ENCODE results near the gene CARD19. TPM values are rescaled to one million over a fixed set of nuclear protein-coding genes. Genes with fewer than 3 reads are reported as not detected.

Gene CARD19
- total RNA-seq, 1 experiment from 2014 or later: 139 TPM

DNA sequence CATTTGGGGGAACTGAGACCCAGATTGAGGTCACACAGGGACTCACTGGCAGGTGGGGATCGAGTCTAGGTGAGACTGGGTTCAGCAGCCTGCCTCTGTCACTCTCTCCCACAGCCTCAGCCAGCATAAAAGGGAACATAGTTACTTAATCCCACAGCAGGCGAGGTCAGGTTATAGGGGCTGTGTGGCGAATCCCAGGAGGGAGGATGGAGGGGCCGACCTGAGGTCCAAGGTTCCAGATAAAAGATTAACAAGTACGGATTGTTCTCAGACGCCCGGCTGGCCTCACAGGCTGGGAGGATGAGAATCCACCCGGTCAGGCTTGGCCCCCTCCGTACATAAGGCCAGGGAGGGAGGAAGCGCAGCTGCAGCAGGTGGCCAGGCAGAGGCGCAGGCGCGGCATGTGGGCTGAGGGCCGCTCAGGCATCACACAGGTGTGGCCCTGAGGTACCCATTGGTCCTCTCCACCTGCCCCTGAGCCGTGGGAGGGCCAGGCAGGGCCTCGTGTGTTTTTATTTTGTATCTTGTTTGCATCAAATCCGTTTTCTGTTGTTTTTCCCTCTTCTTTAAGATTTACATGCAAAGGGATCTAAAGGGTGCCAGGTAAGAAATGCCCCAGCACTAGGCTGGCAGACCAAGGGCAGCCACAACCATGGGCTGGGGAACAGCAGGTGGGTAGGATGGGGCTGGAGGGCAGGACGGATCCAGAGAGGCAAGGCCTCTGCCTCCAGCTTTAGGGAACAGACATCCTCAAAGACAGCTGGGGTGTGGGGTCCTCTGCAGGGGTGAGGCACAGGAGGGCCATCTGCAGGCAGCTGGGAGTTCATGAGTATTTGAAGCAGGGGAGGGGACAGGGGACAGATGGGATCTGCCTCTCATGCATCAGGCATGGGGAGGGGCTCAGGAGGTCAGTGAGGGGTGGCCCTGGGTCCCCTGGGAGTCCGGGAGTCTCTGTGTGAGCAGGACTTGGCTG lies 33.9 kb upstream of the CARD19 start:
- no peak for DNase-seq (ENCODE audit: low read depth)

DNA sequence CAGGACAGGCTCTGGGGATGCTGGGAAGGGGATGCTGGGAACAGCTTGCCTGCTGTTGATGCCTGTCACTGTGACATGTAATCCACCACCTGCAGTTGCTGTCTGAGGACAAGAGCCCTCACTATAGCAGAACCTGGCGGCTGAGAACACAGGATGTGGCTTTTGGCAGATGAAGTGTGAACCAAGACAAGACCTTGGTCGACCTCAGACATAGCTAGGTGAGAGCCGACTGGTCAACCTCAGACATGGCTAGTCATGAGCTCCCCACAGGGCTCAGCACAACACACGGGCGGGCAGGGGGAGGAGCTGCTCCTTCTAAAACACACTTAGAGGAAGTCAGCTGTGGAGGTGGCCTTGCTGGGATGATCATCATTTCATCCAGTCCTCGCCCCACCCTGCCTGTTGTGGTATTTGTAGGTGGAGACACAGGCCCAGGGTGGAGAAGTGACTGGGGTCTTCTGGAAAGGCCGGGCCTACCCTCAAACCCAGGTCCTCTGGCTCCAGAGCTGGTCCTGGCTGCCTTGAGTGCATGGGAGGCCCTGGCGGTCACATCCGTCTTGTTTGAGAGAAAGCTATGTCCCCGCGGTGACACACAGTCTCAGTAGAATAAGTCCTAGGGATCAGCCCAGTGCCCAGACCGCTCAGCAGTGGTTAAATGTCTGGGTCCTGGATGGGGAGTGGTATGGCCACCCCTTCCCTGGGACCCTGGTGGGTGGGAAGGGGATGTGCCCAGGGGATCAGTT lies 31.5 kb upstream of the CARD19 start:
- peak; percentile 65 for DNase-seq (ENCODE audit: low read depth)

DNA sequence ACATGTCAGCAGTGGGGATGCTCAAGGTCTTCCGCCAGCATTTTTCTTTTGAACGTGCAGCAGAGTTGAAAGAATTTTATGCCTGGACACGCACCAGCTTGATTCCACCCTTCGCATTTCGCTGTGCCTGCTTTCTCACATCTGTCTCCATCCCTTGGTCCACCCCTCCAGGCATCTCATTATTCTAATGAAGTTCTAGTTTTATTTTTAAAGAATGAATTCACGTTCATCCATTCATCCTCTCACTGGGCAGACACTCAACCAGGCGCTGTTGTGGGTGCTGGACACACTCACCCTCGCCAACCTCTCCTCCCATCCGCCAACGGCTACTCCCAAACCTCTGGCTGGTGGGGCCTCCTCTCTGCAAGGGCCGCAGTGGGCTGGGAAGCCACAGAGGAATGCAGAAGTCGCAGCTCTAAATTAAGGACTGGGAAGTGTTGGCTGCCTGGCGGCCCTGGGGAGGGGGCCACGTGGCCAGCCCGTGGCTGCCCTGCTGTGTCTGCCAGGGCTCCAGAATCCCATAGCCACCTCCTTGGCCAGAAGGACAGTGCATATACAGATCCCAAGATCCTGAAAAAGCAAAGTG lies 30.8 kb upstream of the CARD19 start:
- DNase-seq (ENCODE audit: low read depth): no peak

DNA sequence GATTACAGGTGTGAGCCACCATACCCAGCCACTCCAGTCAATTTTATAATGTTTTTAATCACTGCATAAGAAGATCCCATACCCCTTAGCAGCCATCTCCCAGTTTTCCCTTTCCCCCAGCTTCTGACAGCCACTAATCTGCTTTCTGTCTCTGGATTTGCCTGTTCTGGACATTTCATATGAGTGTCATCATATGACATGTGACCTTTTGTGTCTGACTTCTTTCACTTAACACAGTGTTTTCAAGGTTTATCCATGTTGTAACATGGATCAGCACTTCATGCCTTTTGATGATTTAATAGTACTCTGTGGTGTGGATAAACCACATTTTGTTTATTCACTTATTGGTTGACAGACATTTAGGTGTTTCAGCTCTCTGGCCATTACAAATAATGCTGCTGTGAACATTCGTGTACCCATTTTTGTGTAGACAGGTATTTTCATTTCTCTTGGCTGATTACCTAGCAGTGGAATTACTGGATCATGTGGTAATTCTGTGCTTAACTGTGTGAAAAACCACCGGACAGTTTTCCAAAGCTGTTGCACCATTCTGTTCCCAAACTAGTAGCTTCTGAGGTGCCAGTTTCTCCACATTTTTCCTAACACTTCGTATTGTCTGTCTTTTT lies 28.9 kb upstream of the CARD19 start:
- no peak for DNase-seq (ENCODE audit: low read depth)

DNA sequence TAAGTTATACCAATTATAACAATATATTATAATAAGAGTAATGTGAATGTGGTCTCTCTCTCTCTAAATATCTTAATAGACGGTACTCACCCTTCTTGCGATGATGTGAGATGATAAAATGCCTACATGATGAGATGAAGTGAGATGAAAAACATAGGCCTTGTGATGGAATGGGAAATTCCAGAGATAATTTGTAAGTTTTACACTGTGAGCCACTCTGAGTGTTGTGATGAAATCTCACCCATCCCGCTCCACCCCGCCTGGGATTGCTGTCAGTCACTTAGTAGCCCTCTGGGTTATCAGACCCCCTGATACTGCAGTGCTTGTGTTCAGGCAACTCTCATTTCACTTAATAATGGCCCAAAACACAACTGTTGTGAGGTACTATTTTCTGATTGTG lies 27.1 kb upstream of the CARD19 start:
- DNase-seq (ENCODE audit: low read depth): no peak

DNA sequence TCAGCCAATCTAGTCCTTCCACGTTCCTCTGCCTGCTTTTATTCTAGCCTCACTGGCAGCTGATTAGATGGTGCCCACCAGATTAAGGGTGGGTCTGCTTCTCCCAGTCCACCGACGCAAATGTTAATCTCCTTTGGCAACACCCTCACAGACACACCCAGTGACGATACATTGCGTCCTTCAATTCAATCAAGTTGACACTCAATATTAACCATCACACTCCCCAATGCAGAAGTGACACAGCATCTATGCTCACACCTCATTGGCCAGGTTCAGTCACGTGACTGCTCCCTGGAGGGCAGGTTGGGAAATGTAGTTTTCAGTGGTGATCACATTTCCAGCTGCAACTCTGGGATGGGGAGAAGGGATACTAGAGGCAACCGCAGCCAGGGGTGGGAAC lies 24.6 kb upstream of the CARD19 start:
- peak; percentile 35 for DNase-seq (ENCODE audit: low read depth)

DNA sequence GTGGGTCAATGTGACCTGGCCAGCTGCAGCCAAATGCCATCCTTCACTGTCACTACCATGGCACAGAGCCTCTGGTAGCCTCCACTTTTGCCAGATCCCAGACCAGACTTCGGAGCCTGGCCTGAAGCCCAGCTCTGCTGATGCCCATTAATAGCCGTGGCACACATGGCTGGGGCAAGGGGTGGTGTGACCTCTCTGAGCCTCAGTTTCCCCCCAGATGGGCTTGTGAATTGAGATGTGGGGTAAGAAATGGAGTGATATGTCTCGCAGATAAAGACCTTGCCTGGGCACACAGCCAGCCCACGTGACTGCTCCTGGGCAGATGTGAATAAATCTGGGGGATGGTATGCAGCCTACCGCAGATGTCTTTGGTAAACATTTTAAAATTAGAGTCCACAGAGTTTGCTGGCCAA lies 23.6 kb upstream of the CARD19 start:
- DNase-seq (ENCODE audit: low read depth): no peak

DNA sequence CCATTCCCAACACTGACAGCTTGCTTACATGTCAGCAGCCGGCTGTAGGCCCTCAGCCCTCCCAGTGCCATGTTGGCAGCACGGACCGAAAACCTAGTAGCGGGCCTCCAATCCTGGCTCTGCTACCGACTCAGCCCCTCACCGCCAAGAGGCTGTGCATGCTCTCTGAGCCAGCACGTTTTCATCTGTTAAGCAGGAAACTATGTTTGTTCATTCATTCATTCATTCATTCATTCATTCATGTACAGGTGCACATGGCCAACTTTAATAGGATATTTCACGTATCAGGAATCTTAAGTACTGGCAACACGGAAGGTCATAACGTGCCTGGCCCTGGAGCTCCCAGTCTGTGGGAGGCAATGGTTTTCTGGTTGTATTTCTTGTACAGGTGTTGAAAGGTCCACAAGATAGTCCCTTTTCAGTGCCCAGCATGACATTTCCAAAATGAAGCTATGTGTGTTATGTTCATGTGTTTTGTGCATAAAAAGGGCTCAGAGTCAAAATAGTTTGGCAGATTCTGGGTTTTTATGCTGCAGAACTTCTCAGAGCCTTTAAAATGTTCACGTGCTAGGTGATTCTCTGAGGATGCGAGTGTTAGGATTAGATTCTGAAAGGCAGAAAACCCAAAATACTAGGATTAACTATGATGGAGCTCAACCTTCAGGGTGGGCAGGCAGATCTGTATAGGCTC lies 19.8 kb upstream of the CARD19 start:
- DNase-seq (ENCODE audit: low read depth): no peak

DNA sequence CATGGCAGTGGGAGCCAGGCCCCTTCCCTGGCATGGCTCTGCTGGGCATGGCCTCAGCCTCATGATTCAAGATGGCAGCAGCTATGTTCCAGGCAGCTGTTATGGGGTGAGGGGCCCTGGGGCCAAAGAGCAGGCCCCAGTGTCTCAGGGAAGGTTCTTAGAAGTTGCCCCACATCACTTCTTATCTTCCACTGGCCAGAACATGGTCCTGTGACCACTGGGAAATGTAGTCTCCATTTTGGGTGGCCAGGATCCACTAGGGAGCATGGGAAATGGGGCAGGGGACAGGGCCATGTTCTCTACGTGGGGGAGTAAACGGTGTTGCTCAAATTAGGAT lies 19.3 kb upstream of the CARD19 start:
- DNase-seq (ENCODE audit: low read depth): no peak

DNA sequence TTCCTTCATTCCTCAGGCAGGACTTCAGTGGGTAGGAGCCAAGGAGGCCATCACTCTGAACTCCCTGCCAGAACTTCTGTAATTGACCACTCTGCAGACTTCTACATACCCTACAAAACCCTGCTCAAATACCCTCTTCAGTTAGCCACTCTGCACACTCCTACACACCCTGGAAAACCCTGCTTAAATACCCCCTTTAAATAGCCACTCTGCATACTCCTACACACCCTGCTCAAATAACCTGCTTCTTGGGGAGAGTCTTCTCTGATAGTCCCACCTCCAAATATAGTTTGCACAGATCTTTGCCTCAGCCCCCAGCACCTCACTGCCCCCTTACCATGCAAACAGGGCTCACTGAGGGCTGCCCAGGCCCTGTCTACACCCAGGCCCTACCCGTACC lies 18.6 kb upstream of the CARD19 start:
- DNase-seq (ENCODE audit: low read depth): no peak

DNA sequence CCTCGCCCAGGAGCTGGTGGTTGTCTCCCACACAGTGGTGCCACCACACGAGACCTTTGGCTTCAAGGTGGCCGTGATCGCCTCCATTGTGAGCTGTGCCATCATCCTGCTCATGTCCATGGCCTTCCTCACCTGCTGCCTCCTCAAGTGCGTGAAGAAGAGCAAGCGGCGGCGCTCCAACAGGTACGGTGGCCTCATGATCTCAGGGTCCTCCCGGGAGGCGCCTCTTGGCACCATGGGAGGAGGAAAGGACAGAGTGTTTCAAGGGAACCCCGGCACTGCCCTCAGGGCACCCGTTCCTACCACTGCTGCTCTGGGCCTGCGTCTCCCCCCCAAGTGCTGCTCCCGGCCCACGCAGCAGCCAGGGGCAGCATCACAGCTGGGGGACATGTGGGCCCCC lies 18.2 kb upstream of the CARD19 start:
- DNase-seq (ENCODE audit: low read depth): no peak

DNA sequence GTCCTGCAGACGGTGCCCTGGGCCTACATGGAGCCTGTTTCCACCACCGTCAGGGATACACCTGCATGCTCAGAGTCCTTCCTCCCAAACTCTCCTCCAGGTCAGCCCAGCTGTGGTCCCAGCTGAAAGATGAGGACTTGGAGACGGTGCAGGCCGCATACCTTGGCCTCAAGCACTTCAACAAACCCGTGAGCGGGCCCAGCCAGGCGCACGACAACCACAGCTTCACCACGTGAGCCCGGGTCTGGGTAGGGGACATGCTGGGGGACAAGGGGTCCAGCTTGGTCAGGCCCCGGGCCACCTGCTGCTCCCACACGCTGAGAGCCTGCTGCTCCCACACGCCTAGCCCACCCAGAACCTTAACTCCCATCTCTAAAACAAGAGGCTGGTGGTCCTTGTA lies 16.6 kb upstream of the CARD19 start:
- no peak for DNase-seq (ENCODE audit: low read depth)

DNA sequence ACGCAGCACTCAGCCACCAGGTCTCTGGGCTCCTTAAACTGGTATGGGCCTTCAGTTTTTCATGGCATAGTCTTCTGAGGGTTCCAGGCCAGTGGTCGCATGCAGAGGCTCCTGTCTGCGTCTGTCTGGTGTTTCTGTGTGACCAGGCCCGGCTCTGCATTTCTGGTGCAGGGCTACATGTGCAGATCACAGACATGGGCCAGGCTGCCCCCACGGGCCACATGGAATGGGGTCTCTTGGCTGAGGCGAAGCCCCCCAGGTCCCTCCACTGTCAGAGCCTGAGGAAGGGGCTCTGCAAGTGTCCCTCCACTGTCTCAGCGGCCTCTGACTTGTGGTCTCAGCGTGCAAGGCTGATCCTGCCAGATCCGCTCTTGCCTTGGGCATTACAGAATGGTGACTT lies 15.6 kb upstream of the CARD19 start:
- DNase-seq (ENCODE audit: low read depth): no peak

DNA sequence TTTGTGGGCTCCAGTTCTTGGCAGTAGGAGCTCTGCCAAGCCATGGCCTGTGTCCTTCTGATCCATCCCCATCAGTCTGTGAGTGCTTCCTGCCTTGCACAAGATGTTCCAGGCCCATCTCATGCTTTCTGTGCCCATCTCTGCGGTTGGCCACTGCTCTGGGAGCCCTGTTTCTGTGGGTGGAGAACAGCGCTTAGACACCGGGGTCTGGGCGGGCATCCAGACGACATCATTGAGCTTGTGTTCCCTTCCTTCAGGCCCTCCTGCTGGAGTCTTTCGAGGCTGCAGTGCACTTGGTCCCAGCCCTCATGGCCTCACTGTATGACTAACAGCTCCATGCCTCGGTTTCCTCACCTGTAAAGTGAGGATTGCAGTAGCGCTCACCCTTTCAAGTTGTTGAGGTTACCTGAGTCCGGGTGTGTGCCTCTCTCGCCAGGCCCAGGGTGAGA lies 14.9 kb upstream of the CARD19 start:
- DNase-seq (ENCODE audit: low read depth): no peak

DNA sequence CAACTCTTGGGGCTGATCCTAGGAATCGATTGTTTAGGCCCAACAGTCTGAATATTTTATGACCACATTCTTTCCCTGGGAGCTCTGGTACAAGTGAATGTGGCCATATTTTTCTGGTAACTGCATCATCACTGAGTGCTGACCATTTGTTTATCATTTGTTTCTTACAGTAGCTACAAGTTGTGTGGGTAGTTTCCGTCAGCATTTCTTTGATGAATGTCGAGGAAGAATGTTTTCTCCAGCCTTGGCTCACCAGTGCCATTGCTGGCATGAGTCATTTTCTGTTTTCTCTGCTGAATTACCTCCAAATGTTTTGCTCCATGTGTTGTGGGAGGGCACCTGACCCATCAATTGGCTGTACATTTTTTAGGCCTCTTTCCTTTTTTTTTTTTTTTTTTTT lies 14.1 kb upstream of the CARD19 start:
- no peak for DNase-seq (ENCODE audit: low read depth)

DNA sequence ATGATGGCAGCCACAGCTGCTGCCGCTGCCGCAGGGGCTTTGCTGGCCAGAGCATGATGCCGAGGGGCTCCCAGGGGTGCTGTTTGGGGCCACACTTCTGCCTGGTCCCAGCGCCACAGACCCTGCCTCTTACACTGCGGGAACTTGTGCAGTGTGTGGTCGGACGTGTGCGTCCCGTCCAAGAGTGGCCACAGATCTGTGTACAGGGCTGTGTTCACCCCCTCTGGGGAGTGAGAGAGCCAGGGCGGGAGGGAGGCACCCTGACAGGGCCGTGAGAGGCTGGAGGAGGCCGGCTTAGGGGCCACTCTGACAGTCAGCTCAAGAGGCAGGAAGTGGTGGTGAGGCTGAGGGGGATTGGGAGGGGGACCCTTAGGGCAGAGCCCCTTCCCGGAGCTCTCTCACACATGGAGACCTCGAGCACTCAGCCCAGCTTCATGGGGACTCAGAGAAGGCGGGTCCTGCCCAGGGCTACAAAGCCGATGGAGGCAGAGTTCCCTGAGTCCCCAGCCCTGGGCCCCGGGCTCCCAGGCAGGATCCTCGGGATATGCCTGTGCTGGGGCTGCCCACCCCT lies 13.1 kb upstream of the CARD19 start:
- no peak for DNase-seq (ENCODE audit: low read depth)

DNA sequence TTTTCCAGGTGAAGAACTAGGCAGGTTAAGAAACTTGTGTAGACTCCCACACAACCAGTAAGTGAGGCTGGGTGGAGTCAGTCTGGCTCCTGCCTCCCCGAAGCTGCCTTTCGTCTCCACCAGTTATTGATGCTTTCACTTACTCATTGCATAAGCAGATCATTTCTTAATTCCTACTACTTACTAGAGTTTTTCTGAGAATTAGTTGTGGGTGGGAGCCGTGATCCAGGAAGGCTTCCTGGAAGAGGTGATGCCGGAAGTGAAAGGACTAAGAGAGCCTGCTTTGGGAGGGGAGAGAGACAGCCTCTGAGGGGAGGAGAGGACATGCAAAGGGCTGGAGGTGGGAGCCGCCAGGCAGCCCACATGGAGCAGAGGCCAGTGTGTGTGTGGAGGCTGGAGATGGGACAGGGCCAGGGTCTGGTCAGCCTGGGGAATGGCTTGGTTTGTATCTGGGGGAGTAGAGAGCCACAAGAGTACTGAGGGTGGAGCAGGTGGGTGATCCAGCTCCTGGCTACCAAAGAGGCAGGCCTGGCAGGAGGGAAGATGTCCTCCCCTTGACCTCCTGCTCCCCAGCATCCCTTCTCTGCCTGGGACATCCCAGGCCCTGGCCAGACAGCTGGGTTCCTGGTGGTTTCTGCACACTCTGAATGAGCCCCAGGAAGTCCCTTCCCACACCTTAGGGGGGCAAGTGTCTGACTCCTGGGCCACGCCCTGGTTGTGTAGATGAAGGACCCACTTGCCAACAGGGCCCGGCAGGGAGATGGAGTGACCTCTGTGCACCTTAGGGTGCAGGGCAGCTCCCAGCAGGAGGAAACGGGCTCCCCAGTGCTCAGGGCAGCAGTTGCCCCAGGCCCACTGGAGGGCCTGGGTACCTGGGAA lies 12.2 kb upstream of the CARD19 start:
- DNase-seq (ENCODE audit: low read depth): no peak

DNA sequence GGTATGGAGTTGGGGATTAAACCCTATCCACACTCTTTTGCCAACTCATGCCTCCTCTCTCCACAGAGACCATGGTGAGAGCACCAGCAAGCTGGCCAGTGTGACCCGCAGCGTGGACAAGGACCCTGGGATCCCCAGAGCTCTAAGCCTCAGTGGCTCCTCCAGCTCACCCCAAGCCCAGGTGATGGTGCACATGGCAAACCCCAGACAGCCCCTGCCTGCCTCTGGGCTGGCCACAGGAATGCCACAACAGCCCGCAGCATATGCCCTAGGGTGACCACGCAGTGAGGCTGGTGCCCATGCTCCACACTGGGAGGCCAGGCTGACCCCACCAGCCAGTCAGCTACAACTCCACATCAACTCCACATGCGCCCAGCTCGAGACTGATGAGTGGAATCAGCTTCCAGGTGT lies 11.5 kb upstream of the CARD19 start:
- DNase-seq (ENCODE audit: low read depth): no peak

DNA sequence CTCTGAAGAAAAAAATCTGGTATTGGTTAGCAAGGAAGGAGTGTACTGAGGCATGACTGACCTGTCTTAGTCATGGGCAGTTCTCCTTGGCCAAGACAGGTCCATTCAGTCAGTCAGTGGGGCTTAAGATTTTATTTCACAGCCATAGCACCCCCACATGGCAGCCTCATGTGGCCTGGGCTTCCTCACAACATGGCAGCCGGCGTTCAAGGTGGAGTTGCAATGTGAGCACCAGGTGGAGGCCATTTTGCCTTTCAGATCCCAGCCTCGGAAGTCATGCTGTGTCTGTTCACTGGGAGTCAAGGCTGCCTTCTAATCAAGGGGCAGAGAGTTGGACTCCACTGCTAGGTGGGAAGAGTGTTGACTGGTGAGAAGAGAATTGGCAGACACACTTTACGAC lies 10.3 kb upstream of the CARD19 start:
- DNase-seq (ENCODE audit: low read depth): no peak

Measured in HT1080 (cell line).